ELR (cell line): Measurements from ENCODE around the gene OR10J5.
"Not testable (repeated sequence)": the region's sequence is repeated elsewhere in the genome, so short reads cannot be mapped to it uniquely, and the experiment has no call there.

Experiments
- DNase-seq: peaks from one replicate; pipeline ENCODE4 v3.0.0-alpha.2; 2015; ENCODE audit warnings: low read depth

OR10J5 gene

GRCh38 chr1:159535907-159536306 is at the start of gene OR10J5:
Gene OR10J5 (minus strand): TSS chr1:159536007. CDS start chr1:159536007, 0 bp downstream.
- DNase-seq, result no peak

DNA sequence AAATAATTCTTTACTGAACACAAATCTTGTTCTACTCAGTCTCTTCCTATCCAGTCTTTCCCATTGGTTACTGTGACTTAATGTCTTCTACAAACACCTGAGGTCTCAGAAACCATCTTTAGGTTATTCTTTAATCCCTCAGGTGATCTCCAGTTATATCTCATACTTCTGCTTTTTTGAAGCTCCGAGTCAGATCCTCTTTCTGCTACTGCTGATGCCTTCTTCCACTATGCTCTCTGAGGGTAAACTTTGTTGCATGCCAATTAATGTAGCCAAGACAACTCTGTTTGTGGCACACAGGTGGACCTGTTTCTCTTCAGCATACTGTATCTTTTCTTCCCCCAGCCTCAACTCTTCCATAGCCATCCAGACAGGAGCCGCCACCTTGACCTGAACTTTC is 48.7 kb upstream of the OR10J5 start:
- DNase-seq, result no peak

DNA sequence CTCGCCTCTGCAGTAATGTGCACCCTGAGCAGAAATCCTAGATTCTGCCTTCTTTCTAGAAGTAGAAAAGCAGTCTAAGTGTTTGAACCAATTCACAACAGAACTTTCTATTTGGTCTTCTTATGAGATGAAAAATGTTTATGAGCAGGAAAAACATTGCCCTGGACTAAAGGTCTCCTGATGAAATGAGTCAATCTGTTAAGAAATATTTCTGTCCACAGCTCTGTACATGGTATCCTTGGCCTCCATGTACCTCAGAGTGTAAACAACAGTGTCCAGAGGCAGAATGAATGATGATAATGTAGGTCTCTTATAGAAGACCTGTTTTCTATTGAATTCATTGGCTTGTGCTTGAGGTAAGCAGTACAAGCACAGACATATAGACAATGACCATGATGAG is 45.6 kb upstream of the OR10J5 start:
- no peak for DNase-seq

DNA sequence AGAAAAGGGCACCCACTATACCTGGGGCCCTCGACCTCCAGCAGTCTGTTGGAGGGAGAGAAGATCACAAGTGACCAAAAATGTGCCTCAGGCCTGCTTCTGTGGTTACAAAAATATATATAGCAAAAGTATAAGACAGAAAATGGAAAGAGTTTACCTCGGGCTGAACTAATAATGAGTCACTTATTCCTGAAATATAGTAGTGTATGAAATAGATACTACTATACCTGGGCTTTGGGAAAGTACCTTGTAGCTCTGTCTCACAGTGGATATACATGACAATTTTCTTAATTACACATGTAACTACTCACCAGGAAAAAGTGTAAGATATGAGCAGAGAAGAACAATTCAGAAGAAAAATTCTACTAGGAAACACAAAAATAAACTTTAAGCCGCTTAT is 44.5 kb upstream of the OR10J5 start:
- peak; percentile 15 for DNase-seq

- no peak for DNase-seq
Measured at GRCh38 chr1:159577446-159577845, 41.6 kb upstream of the OR10J5 start.

DNA sequence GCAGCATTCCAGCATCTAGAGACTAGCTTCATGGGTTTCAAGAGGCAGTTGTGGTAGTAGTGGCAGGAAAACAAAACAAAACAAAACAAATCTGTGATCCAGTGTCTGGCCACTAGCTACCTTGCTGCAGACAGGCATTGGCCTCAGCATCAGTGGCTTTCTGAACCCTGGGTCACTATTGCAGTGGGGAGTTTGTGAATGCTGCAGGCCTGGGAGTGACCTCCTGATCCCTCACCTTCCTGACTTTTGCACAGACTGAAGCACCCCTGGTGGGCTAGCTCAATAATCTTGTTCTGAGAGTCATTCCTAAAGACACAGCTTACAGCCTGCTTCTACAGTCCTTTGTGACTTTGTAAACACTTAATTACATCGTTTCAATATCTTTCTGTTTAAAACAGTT is 26.9 kb upstream of the OR10J5 start:
- no peak for DNase-seq

DNA sequence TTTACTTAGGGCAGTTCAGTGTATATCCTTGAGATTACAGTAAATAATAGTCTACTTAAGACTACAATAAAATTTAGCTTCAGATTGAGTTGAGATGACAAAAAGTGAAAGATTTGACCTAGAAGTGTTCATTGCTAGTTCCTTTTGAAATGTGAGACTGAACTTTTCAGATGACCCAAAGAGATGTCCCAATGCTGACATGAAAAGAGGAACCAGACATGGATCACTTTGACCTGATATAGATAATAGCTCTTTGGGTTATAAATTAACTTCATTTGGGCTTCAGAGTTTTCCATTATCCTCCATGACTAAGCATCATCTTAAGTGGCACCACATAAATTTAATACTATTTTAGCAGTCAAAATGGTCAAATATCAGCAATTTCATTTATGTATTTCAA is 25.7 kb upstream of the OR10J5 start:
- DNase-seq, result no peak

DNA sequence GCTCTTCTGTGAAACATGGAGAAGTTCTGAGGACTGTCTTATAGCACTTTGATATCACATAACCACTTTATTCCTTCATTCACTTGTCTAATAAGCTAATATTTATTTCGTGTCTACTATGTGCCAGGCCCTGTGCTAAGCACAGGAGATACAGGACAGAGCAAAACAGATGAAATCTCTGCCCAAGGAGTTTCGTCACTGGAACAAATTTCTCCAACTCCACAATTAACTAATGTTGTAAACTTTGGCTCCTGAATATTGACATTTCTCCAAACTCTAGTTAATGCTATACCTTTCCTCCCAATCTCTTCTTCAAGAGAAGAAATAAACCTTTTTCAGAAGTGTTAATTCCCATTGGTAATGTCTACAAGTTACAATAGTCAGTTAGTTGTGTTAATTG is 24.8 kb upstream of the OR10J5 start:
- no peak for DNase-seq

- no peak for DNase-seq
Measured at GRCh38 chr1:159556931-159557369, 21.1 kb upstream of the OR10J5 start.

DNA sequence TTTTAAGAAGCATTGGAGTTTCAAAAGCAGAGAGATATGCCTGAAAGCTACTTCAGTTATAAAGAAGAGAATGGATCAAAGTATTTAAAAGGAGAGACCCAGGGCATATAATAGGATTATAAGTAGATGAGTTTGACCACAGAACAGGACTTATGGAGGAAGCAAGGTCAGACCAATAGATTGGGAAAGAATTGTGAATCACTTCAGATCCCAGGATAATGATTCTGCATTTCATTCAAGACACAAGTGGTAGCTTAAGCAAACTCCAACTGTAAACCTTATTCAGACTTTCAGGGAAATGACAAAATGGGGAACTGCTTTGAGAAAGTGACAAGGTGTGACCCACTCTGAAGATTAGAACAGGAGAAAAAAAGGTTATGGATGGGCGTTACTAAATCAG is 18.9 kb upstream of the OR10J5 start:
- DNase-seq, result peak; percentile 45

GRCh38 chr1:159554261-159554660 is 18.5 kb upstream of the OR10J5 start:
- peak; percentile 4 for DNase-seq

DNA sequence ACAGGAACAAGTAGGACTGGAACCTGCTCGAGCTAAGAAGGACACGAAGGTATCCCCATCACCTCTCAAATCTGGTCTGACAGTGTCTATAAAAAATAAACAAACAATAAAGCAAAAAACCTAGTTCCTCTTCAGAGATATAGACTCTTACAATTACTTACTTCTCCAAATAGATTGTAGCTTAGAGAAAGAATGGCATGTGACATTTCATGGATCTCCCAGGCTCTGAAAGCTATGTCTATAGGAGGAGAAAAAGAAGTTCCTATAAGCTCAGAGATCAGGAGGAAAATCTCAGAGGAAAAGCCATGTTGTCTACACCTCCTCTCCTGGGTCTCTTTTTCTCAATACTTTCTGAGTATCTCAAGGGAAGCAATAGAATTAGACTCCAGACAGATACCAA is 12.3 kb upstream of the OR10J5 start:
- DNase-seq, result no peak

DNA sequence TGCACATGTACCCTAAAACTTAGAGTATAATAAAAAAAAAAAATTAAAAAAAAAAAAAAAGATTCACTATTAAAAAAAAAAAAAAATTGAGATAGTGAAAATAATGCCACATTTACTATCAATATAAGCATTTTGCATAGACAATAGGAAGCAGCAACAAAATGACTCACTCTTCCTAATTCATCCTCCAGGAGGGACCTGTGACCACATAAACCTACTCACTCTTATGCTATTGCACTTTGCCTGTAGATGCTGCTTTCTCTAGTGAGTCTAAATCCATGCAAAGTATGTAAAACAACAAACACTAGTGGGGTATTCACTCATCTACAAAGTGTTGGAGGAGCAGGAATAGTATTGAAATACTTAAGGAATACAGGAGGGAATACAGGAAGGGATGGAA is 2.9 kb downstream of the OR10J5 start:
- peak; percentile 81 for DNase-seq

GRCh38 chr1:159524792-159525191 is 11.0 kb downstream of the OR10J5 start:
- DNase-seq, result not testable (repeated sequence)

- no peak for DNase-seq
Measured at GRCh38 chr1:159510229-159510541, 25.6 kb downstream of the OR10J5 start.

DNA sequence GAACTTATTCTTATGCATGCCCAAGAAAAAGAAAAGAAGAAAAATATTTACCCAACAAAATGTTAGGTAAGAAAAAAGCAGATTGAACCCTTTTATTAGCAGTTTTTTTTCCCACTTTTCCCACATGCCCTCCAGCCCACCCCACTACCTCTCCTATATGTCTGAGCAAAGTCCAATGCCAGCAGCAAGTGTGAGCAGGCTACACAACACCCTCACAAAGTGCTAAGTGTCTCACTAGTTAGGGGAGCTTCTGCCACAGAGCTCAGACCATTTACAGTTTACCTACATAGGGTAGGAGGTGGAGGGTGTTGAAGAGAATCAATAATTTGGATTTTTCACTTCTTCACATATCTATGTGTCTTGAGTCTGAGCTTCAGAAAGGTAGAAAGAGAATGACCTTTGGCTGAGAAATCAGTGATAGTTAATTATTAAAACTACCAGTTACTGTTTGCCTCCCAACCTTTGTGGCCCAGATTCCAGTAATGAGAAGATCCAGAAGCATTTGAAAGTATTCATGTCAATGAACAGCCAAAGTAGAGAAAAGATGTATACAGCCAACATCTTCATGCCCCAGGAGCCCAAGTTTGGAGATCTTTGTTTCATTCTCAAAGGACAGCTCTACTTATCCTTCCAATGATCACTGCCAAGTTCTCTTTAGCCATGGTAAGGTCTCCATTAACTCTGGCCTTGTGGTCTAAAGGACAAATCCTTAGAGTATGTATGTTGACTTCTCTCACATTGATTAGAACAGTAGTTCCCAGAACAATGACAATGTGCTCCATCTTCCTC is 26.2 kb downstream of the OR10J5 start:
- DNase-seq, result no peak

DNA sequence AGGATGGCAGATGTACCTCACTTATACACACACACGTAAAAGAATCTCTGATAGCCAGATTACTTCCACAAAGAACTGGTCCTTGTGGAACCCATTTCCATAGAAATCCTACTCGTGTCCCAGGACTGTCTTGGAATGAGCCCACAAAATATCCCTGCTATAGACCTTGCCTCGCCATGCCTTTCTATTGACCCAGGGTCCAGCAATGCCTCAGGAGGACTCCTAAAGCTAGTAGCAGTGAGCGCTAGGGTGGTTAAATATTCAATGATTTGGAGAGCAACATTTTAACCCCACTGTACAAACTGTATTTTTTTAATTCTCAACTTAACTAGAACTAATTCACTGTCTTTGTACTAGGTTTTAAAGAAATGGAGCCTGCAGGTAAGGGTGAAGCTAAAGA is 26.9 kb downstream of the OR10J5 start:
- no peak for DNase-seq

GRCh38 chr1:159505676-159506075 is 30.1 kb downstream of the OR10J5 start:
- DNase-seq, result no peak

DNA sequence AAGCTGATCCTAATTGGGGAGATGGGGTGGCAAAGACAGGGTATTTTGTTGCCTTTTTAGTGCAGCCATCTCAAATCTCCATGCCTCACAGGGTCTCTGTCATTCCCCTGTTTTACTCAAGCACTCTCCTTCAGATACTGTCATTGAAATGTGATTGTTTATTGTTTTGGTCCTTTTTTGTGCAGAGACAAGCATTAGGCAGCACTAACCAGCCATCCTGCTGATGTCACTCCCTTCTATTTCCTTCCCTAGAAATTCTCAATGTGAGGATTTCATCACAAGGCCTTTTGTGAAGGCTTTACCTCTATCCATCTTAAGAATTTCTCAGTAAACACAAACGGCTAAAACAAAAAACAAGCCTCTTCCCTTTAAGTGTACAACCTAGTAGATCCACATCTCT is 34.7 kb downstream of the OR10J5 start:
- DNase-seq, result no peak

GRCh38 chr1:159494513-159495210 is 41.1 kb downstream of the OR10J5 start:
- DNase-seq, result not testable (repeated sequence)

- no peak for DNase-seq
Measured at GRCh38 chr1:159493354-159493753, 42.5 kb downstream of the OR10J5 start.

DNA sequence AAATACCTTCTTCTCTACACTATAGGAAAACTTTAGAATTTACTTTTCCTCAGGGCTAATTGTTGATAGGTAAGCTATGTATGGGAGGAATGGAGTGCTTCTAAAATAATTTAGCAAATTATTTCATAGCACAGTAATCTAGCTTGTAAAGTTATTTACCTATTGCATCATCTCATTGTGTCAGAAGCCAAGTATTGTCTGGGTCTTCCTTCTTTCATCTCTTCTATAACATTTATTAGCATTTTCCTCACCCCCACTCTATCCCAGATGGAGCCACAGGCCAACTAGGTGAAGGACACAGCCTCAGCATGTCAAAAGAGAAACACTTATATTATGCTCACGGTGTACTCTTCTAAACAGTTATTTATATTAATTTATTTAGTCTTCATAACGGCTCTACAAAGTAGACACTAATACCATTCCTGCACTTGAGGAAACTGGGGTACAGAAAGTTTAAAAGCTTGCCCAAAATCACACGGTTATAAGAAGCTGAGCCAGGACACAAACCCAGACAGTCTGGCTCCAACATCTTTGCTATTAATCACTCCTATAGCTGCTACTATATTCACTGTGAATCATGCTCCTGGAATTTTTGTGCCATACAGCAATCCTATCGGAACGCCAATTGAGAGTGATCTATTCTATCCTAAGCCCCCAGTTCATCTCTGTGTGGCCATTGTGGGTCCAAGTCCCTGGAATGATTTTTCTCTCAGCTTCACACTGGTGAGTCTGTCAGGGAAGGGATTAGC is 43.1 kb downstream of the OR10J5 start:
- peak; percentile 97 for DNase-seq
